ENCODE measurements around the gene ATP9B. TPM values are rescaled to one million over a fixed set of nuclear protein-coding genes. Genes with fewer than 3 reads are reported as not detected.

The ATP9B gene
- polyA plus RNA-seq, 1 of the 3 experiments (the other 2 are of a cell fraction), result 11.2 TPM

- Histone ChIP-seq H2AFZ (ENCODE audit: low read depth) (no peak overlapping the region), H3K27ac (ENCODE audit: low read depth in 2 of 2, low read length in 1 of 2) (no peak overlapping the region), H3K4me2 (no peak overlapping the region), H3K36me3 (replicated peaks in 1 of 2; ENCODE audit: control insufficient read depth in 1 of 2, insufficient read depth in 2 of 2, low read length in 1 of 2) (no peaks in the 10 kb centered on the region), H3K27me3 (ENCODE audit: insufficient read depth) (no peaks in the 10 kb centered on the region), H3K9me3 (no peaks in the 10 kb centered on the region), H3K4me3 (ENCODE audit: low read depth in 2 of 2, low read length in 1 of 2) (no peak overlapping the region), H4K20me1 (ENCODE audit: insufficient read depth) (no peaks in the 10 kb centered on the region), H3K79me2 (ENCODE audit: insufficient read depth) (no peaks in the 10 kb centered on the region), H3K4me1 (ENCODE audit: control insufficient read depth in 1 of 2, insufficient read depth in 2 of 2, low read depth in 1 of 2, low read length in 1 of 2) (peaks cover 0 to 6% of the 10 kb centered on the region in 2 experiments; a peak in 1 of 4 replicates), H3K9ac (no peak overlapping the region), H3K9me2 (no peaks in the 10 kb centered on the region), H3F3A (replicated peaks; ENCODE audit: insufficient read depth) (no peaks in the 10 kb centered on the region)
- 89% methylated on average over 13 of the region's 14 CpGs for WGBS (ENCODE audit: low lambda C conversion rate)
- DNase-seq, result no peak
- CTCF ChIA-PET, result interaction anchor here (0.5 kb wide), 1 partner anchor 11 kb away, joined by 3 read pairs; no protein-coding TSS in a partner anchor
- no peak for TF ChIP-seq SMC3 (IDR thresholded peaks at IDR 0.05; ENCODE audit: low read depth, low read length)
- TF ChIP-seq USF1 (IDR thresholded peaks at IDR 0.05; ENCODE audit: borderline replicate concordance, low read depth), result no peak
- TF ChIP-seq CHD2 (IDR thresholded peaks at IDR 0.05; ENCODE audit: low read length, partially characterized antibody), result no peak
- TF ChIP-seq, protein P1, sequence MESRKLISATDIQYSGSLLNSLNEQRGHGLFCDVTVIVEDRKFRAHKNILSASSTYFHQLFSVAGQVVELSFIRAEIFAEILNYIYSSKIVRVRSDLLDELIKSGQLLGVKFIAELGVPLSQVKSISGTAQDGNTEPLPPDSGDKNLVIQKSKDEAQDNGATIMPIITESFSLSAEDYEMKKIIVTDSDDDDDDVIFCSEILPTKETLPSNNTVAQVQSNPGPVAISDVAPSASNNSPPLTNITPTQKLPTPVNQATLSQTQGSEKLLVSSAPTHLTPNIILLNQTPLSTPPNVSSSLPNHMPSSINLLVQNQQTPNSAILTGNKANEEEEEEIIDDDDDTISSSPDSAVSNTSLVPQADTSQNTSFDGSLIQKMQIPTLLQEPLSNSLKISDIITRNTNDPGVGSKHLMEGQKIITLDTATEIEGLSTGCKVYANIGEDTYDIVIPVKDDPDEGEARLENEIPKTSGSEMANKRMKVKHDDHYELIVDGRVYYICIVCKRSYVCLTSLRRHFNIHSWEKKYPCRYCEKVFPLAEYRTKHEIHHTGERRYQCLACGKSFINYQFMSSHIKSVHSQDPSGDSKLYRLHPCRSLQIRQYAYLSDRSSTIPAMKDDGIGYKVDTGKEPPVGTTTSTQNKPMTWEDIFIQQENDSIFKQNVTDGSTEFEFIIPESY (IDR thresholded peaks at IDR 0.05; ENCODE audit: borderline replicate concordance, low read depth), result no peak
- TF ChIP-seq GABPA (IDR thresholded peaks at IDR 0.05; ENCODE audit: low read depth), result no peak
- no peak for TF ChIP-seq NRF1 (IDR thresholded peaks at IDR 0.05; ENCODE audit: low read depth, low read length)
- no peak for TF ChIP-seq POLR2AphosphoS5 (IDR thresholded peaks at IDR 0.05; ENCODE audit: low read depth, low read length)
- POLR2A ChIA-PET, result no interaction called here
Measured at GRCh38 chr18:79234438-79234837, 165.2 kb downstream of the ATP9B start.

GRCh38 chr18:79239631-79240030, 170.4 kb downstream of the ATP9B start:
- Histone ChIP-seq H2AFZ (ENCODE audit: low read depth) (no peak overlapping the region), H3K27ac (ENCODE audit: low read depth in 2 of 2, low read length in 1 of 2) (no peak overlapping the region), H3K9ac (no peak overlapping the region), H3K9me2 (no peaks in the 10 kb centered on the region), H3K4me1 (ENCODE audit: control insufficient read depth in 1 of 2, insufficient read depth in 2 of 2, low read depth in 1 of 2, low read length in 1 of 2) (peaks cover 7 to 15% of the 10 kb centered on the region in 2 experiments; a peak in 3 of 4 replicates), H4K20me1 (ENCODE audit: insufficient read depth) (no peaks in the 10 kb centered on the region), H3K79me2 (ENCODE audit: insufficient read depth) (no peaks in the 10 kb centered on the region), H3K36me3 (replicated peaks in 1 of 2; ENCODE audit: control insufficient read depth in 1 of 2, insufficient read depth in 2 of 2, low read length in 1 of 2) (no peaks in the 10 kb centered on the region), H3K27me3 (ENCODE audit: insufficient read depth) (no peaks in the 10 kb centered on the region), H3K4me3 (ENCODE audit: low read depth in 2 of 2, low read length in 1 of 2) (no peak overlapping the region), H3K4me2 (no peak overlapping the region), H3K9me3 (no peaks in the 10 kb centered on the region), H3F3A (replicated peaks; ENCODE audit: insufficient read depth) (peaks cover under 1% of the 10 kb centered on the region)
- WGBS (ENCODE audit: low lambda C conversion rate), result 95% methylated on average over 12 of the region's 12 CpGs
- DNase-seq, result no peak
- ChIA-PET POLR2A (no interaction called here), CTCF (interaction anchor here (0.6 kb wide), 1 partner anchor 12 kb away, joined by 3 read pairs; no protein-coding TSS in a partner anchor)
- TF ChIP-seq FOSL2 (IDR thresholded peaks at IDR 0.05; ENCODE audit: borderline replicate concordance, low read depth) (no peak), GABPA (IDR thresholded peaks at IDR 0.05; ENCODE audit: low read depth) (no peak), RFX5 (IDR thresholded peaks at IDR 0.05; ENCODE audit: low read length) (no peak), RCOR1 (IDR thresholded peaks at IDR 0.05; ENCODE audit: low read length) (no peak), JUND (IDR thresholded peaks at IDR 0.05) (no peak)
- TF ChIP-seq, protein P2, sequence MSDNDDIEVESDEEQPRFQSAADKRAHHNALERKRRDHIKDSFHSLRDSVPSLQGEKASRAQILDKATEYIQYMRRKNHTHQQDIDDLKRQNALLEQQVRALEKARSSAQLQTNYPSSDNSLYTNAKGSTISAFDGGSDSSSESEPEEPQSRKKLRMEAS (IDR thresholded peaks at IDR 0.05; ENCODE audit: low read depth), result no peak
